ENCODE measurements around the gene IAPP. TPM values are rescaled to one million over a fixed set of nuclear protein-coding genes. Genes with fewer than 3 reads are reported as not detected.
"Not testable (repeated sequence)": the region's sequence is repeated elsewhere in the genome, so short reads cannot be mapped to it uniquely, and the experiment has no call there.

Gene IAPP
- not detected in 2 replicates for total RNA-seq (2014; rRNA removed; shearing (Covaris generic); ENCODE audit: low replicate concordance)

DNA sequence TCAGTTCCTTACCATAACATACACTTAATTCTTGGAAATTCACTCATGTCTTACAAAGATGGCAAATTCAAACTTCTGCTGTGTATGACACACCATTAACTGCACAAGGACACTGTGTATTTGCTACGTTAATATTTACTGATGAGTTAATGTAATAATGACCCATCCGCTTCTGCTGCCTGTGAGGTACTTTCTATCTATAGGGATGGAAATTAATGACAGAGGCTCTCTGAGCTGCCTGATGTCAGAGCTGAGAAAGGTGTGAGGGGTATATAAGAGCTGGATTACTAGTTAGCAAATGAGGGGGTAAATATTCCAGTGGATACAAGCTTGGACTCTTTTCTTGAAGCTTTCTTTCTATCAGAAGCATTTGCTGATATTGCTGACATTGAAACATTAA is at the start of gene IAPP:
IAPP (plus strand) TSS at position 301 of the 400 bp plus-strand sequence. CDS start 450 bp downstream, outside the sequence.
- in situ Hi-C loops (cut with HindIII; ENCODE audit: low pct_unique_long_range_greater_than_20kb, low sequenced_read_pairs): no loop called here
- DNase-seq (ENCODE audit: low read depth): no peak

DNA sequence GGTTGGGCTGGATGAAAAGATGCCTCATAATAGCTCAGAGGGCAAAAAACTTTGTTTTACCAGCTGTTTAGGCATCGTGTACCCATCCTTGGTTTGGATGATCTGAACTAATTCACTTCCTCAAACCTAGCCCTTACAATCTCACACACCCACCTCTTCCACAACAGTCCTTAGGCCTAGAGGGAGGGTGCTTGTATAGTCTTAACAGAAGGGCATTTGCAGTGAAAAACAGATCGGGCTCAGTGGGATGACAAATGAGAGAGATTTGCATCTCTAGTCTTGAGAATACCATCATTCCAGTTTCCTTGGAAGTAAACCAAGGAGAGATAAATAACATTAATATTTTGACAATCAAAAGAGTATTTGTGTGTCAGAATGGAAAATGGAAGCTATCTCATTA is 49.0 kb upstream of the IAPP start:
- in situ Hi-C loops (cut with HindIII; ENCODE audit: low pct_unique_long_range_greater_than_20kb, low sequenced_read_pairs): no loop called here
- no peak for DNase-seq (ENCODE audit: low read depth)

DNA sequence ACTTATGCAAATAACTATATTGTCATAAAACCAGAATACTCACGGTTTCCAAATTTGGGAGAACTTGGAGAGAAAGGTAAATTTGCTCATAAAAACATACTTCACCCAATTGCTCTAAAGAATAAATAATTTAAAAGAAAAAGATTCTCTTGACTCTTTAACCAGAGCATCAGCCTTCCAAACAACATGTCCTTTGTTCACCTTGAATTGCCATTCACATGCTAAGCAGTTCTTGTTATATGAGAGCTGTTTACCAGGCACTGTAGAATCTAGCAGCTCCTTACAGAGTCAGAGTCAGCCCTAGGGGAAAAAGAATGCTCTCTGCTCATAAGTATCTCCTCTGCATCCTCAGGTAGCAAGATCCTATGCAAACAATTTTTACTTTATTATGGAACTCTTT is 48.2 kb upstream of the IAPP start:
- no peak for DNase-seq (ENCODE audit: low read depth)
- in situ Hi-C loops (cut with HindIII; ENCODE audit: low pct_unique_long_range_greater_than_20kb, low sequenced_read_pairs): no loop called here

DNA sequence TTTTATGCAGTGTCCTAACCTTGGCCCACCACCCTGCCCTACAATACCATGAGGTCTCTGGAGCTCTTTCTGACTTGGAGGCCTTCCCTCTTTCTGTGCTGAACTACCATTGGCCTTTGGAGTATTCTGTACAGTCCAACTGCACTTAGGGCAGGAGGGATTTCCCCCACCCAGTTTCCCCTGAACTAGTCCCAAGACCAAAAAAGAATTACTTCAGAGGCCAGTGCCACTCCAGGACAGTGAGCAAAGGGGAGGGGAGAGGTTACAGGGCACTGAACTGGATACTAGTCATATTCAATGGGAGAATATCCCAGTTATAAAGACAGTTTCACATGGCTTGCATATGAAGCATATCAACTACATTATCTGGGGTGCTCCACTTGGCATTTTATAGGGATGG is 44.1 kb upstream of the IAPP start:
- no peak for DNase-seq (ENCODE audit: low read depth)
- in situ Hi-C loops (cut with HindIII; ENCODE audit: low pct_unique_long_range_greater_than_20kb, low sequenced_read_pairs): no loop called here

DNA sequence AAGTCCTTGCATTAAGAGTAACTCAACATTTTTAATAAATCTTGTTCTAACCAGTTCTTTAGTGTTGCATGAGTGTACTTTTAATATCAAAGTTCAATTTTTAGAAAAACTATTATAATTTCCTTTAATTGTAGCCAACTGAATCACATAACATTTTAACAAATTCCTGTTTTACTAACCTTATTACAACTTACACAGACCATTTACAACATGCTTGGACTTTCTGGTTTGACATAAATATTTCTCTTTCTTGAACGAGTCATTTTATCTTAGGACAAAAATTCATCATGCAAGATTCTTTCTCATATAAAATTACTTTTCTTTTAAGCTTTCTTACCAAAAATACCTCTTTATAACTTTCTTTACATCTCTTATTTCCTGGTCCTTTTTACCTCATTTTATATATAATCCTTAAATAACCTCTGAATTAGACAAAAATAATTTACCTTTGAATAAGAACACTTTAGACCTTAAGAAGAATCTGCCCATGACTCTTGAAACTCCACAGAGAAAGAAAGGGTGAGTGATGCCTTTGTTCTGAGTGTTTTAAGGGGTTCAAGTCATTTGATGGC is 41.9 kb upstream of the IAPP start:
- DNase-seq (ENCODE audit: low read depth): peak; percentile 11
- in situ Hi-C loops (cut with HindIII; ENCODE audit: low pct_unique_long_range_greater_than_20kb, low sequenced_read_pairs): no loop called here

DNA sequence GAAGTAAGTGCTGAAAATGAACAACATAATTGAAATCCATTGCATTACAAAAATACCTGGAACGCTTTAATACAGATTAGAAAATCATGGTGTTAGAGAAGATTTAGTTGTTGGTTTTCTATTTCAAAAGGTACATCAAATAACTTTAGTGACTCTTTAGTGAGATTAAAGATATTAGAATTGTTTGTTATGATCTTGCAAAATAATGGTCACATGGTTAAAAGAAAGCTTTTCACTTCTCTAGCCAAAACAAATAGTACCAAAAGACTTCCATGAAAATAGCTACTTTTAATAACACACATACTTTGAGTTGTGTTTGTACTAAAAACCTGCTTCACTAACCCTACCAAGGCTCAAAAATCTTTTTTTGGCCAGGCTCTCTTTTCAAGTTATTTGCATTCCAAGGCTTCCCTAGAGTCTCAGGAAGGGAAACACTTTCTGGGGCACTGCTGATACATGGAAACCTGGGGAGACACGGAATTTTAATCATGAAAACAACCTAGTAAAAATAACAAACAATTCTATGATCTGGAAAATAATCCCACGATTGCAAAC is 37.9 kb upstream of the IAPP start, which contains the start of gene SLCO1A2:
SLCO1A2 (minus strand) TSS at position 147 of the 555 bp plus-strand sequence. CDS start 270 bp downstream, outside the sequence.
- in situ Hi-C loops (cut with HindIII; ENCODE audit: low pct_unique_long_range_greater_than_20kb, low sequenced_read_pairs): no loop called here
- DNase-seq (ENCODE audit: low read depth): no peak

DNA sequence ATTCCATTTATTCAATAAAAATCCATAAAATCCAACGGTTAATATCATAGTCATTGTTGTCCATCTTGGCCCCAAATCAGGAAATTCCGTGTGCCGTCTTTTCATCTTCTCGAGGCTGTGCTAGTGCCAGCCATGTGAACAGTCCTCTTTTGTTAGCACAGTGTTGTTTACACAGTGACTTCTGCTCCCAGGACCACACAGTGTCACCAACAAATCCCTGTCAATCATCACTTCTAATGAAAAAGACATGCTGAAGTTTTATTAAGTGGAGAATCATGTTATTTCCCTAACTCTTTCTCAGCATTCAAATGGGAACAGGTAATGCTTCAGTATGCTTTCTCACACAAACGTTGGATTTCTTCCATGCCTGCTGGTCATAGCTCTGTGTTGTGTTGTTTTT is 36.0 kb upstream of the IAPP start:
- DNase-seq (ENCODE audit: low read depth): no peak
- in situ Hi-C loops (cut with HindIII; ENCODE audit: low pct_unique_long_range_greater_than_20kb, low sequenced_read_pairs): no loop called here

DNA sequence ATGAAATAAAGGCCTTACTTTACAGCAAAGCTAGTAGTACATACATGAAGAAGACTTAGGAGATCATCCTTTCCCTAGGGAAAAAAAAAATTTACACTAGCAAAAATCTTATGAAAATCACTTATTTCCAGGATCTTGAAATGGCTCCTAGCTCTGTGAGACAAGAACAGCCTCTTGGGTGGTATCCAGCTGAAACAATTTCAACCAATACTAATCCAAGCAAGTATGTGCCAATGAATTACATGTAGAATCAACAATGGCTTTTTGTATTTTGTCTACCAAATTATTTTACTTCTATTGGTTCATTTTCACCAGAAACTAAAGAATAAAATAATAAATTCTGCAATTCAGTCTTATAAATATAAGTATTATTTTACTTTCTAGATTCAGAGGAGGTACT is 35.2 kb upstream of the IAPP start:
- no peak for DNase-seq (ENCODE audit: low read depth)
- in situ Hi-C loops (cut with HindIII; ENCODE audit: low pct_unique_long_range_greater_than_20kb, low sequenced_read_pairs): no loop called here

DNA sequence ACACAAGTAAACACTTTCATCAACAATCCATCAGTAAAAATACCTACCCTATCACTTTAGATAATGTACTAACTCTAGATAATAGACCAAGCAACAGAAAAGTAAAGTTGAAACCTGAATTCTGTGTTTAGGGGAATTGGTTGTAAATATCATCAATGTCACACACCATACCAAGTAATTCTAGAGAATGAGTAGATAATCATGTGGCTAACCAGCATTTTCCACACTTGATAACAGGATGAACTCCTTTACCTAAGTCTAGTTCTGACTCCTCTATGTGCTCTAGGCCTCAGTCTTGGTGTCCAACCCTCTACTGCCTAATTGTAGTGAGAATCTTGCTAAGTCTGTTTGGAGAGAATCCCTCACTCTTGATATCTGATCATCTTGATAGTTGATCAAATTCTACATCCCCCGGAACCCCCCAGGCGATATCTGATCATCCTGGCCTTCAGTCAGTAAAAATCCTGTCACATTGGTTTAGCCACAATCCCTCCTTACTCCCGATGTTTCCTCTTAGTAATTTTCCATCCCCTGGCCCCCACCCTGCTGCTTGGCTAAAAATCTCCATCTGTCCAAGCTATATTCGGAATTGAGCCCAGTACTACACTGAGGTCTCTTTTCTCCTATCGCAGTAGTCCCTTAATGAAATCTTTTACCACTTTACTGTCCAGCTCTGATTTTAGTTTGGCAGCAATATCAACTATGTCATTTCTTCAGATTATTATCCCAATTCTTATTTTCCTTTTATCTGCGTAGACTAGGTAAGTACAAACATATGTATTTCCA is 34.5 kb upstream of the IAPP start:
- in situ Hi-C loops (cut with HindIII; ENCODE audit: low pct_unique_long_range_greater_than_20kb, low sequenced_read_pairs): no loop called here
- no peak for DNase-seq (ENCODE audit: low read depth)

DNA sequence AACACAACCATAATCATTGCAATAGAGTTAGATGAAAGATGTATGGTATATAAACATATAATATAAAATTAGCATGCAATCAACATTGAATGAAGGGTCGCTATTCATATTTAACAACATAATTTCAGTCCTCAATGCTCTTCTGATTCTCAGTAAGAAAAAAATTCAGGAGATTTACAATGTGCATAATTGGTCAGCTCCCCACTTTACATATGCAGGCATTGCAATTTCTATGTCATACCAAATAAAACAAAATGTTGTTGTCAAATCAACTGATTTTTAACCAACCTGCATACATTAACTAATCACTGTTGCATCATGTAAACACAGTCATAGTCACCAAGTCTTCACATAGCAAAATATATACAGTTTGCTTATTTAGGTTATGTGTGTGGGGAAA is 32.8 kb upstream of the IAPP start:
- DNase-seq (ENCODE audit: low read depth): no peak
- in situ Hi-C loops (cut with HindIII; ENCODE audit: low pct_unique_long_range_greater_than_20kb, low sequenced_read_pairs): no loop called here

DNA sequence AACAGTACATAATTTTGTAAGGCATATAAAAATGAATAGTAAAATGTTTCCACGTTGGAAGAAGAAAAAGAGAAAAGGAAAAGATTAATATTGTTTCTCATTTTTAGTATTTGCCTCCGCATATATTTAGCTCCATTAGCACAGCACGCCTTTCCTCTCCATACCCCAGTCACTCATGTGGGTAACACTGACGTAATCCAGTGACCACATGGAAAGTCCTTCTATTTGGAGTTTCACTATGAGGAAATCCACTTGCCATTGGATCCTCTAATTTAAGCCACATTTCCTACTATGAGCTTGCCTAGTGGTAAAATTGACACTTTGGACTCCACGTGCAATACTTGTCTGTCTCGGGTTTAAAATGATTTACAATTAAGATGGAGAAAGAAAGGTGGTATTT is 32.3 kb upstream of the IAPP start:
- in situ Hi-C loops (cut with HindIII; ENCODE audit: low pct_unique_long_range_greater_than_20kb, low sequenced_read_pairs): no loop called here
- DNase-seq (ENCODE audit: low read depth): no peak

DNA sequence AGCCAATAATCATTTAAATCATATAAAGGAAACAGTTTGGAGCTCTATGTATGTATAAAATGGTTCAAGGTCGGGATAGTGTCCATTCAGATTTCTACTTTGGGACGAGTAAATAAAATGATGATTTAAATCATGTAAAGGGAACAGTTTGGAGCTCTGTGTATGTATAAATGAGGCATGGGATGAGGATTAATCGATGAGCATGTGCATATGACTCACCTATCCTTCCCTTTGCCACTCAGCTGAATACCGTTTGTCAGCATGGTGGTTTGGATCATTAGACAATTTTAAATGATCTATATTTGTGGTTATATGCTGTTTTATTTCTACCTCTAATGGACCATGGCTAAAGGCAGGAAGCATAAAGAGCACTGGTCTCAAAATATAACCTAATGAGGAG is 30.9 kb upstream of the IAPP start:
- DNase-seq (ENCODE audit: low read depth): no peak
- in situ Hi-C loops (cut with HindIII; ENCODE audit: low pct_unique_long_range_greater_than_20kb, low sequenced_read_pairs): no loop called here

DNA sequence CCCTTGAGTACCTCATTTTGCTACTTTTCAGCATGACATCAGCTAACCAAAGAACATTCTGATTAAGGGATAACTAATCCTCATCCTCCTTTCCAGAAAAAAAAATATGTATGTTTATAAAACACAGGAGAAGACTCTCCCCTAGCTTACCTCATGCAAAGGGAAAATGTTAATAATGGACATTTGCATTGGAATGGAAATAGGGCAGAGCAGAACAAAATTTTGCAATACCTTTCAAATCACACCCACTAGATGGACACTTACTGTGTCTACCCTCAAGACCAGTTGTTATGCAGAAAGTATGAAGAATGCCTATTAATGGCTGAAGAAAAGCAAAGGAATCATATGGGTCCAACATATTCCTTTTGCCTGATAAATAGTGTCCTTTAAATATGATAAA is 29.1 kb upstream of the IAPP start:
- DNase-seq (ENCODE audit: low read depth): no peak
- in situ Hi-C loops (cut with HindIII; ENCODE audit: low pct_unique_long_range_greater_than_20kb, low sequenced_read_pairs): no loop called here

DNA sequence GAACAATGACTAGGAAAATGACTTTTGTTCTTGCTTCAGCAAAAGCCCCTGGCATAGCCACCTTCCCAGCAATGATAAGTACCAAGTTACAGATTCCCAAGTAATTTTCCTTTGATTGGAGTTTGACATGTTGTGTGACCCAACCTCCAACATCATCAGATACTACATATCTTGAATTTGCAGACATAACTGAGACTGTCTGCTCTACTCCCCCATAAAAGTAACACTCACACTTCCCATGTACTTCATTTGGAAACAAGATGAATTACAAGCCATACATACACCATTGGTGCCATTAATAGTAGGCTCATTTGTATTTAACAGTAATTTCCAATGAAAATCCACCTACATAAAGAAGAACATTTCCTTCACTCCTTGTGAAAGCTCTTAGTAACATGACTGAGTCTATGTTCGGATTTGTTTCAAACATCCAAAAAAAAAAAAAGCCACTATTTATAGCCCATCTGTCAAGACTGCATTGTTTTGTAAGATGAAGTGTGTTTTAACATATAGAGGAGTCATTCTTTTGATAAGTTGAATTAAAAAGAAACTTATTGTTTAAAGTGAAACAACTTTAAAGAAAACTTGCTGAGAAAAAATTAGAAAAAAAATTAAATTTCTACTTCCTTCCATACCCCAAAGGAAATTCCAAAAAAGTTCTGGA is 26.0 kb upstream of the IAPP start:
- DNase-seq (ENCODE audit: low read depth): no peak
- in situ Hi-C loops (cut with HindIII; ENCODE audit: low pct_unique_long_range_greater_than_20kb, low sequenced_read_pairs): no loop called here

DNA sequence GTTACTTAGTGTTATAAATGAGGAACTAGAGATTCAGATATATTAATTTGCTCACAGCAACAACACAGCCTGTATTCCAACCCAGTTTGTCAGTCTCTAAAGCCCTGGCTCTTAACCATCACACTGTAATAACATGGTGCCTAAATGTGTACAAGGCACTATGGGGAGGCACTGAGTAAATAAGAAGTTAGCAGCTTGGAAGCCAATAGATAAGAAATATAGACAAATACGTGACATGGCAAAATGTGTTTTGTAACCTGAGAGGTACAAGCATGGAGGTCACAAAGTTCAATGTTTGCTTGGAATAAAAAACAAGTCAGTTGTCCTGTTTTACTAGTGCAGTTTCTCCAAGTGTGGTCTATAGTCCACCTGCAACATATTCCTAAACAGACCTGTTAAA is 21.7 kb upstream of the IAPP start:
- in situ Hi-C loops (cut with HindIII; ENCODE audit: low pct_unique_long_range_greater_than_20kb, low sequenced_read_pairs): no loop called here
- DNase-seq (ENCODE audit: low read depth): no peak

DNA sequence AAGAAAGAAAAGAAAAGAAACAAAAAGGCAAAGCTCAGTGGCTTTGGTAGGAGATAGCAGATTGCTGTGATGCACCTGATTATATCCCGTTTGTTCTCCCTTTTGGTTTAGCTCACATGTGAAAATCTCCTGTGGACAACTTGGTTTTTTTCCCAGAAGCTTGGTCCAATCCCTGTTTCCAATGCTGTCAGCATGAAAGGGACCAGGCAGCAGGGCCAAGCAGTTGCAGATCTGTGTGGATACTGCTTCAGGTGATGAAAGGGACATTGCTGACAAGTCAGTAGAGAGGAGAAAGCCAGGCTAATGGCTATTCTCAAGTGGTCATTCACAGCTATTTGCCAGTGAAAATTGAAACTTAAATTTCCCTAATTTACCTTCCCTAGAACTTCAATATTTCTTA is 19.2 kb upstream of the IAPP start:
- in situ Hi-C loops (cut with HindIII; ENCODE audit: low pct_unique_long_range_greater_than_20kb, low sequenced_read_pairs): no loop called here
- DNase-seq (ENCODE audit: low read depth): no peak

DNA sequence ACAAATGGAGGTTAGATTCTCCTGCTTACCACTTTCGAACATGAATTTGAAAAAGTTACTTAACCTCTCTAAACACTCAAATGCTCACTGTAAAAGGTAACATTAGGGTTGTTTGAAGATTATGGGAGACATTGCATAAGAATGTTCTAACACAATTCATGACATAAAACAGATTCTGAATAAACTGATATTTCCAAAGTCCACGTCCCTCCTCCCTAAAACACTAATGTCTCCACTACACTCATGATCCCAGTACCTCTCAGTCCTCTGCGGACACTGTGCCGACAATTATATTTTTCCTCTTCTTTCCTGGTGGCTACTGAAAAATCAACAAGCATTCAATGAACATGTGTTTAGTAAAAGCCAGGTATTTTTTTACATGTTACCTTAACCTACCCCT is 18.8 kb upstream of the IAPP start:
- no peak for DNase-seq (ENCODE audit: low read depth)
- in situ Hi-C loops (cut with HindIII; ENCODE audit: low pct_unique_long_range_greater_than_20kb, low sequenced_read_pairs): no loop called here

DNA sequence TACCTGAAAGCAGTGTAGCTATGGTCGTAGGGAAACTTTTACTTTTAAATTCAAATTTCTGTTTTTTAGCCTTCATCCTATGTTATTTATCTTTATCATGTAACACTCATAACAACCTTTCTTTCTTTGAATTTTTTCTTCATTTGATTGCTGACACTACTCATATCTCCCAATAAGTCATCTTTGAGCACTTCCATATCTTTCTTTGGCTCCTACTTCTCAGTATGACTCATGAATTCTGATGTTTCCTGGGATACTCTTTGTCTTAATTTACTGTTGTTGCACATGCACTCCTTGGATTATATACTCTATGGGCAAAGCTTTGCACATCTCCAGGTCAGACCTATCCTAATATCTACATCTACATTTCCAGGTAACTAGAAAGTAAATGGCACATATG is 18.1 kb upstream of the IAPP start:
- no peak for DNase-seq (ENCODE audit: low read depth)
- in situ Hi-C loops (cut with HindIII; ENCODE audit: low pct_unique_long_range_greater_than_20kb, low sequenced_read_pairs): no loop called here

DNA sequence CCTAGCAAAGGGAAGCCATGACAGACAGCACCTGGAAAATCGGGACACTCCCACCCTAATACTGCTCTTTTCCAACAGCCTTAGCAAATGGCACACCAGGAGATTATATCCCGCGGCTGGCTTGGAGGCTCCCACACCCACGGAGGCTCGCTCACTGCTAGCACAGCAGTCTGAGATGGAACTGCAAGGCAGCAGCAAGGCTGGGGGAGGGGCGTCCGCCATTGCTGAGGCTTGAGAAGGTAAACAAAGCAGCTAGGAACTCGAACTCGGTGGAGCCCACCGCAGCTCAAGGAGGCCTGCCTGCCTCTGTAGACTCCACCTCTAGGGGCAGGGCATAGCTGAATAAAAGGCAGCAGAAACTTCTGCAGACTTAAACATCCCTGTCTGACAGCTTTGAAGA is 12.1 kb upstream of the IAPP start:
- in situ Hi-C loops (cut with HindIII; ENCODE audit: low pct_unique_long_range_greater_than_20kb, low sequenced_read_pairs); DNase-seq (ENCODE audit: low read depth): not testable (repeated sequence)

Measured in Caki2 (cell line).